CD4-positive, CD25-positive, alpha-beta regulatory T cell (primary cell): ENCODE data around the gene POU3F1. TPM values are rescaled to one million over a fixed set of nuclear protein-coding genes. Genes with fewer than 3 reads are reported as not detected.

Experiments used
- ATAC-seq, 2 donors: fragments of 150-1000 bp; cut with Tn5 transposase; one replicate each; pipeline ENCODE4 v1.10.0; 2021; ENCODE audit warnings: low read depth in 2 of 2, moderate number of reproducible peaks in 2 of 2, moderate library complexity in 1 of 2
- DNase-seq, 3 donors: peaks; one replicate each; pipeline versions ENCODE4 v3.0.0 to v3.0.0-alpha.2; 2012 to 2022; ENCODE audit warnings: mixed read lengths in 1 of 3
- H3K27ac ChIP-seq: one replicate; pipeline ENCODE4 v1.7.0; 2013; ENCODE audit warnings: mild to moderate bottlenecking, low read length; ENCODE audit not compliant: insufficient read depth, poor library complexity, severe bottlenecking
- H3K27me3 ChIP-seq: one replicate; pipeline ENCODE4 v1.7.0; 2013; ENCODE audit warnings: low read length; ENCODE audit not compliant: control insufficient read depth, insufficient read depth
- H3K36me3 ChIP-seq: one replicate; pipeline ENCODE4 v1.7.0; 2013; ENCODE audit warnings: mild to moderate bottlenecking, low read length, moderate library complexity; ENCODE audit not compliant: control insufficient read depth, insufficient read depth
- H3K4me1 ChIP-seq: 2 replicates; pipeline ENCODE4 v1.7.0; 2013; ENCODE audit warnings: mild to moderate bottlenecking, low read length; ENCODE audit not compliant: insufficient read depth, control insufficient read depth, poor library complexity, severe bottlenecking
- H3K4me3 ChIP-seq: one replicate; pipeline ENCODE4 v1.7.0; 2013; ENCODE audit warnings: low read depth, mild to moderate bottlenecking, low read length, moderate library complexity
- H3K9me3 ChIP-seq, 2 experiments: 1 replicate in 1 of 2; 2 replicates in 1 of 2; pipeline ENCODE4 v1.7.0; 2013; ENCODE audit warnings: low read length in 2 of 2, mild to moderate bottlenecking in 1 of 2, moderate library complexity in 1 of 2; ENCODE audit not compliant: control insufficient read depth in 2 of 2
- H3K27ac Mint-ChIP-seq, 3 donors: one replicate each; pipeline ENCODE4 v1.8.0; 2020 to 2022; ENCODE audit warnings: mild to moderate bottlenecking in 3 of 3, mixed read lengths in 3 of 3, moderate library complexity in 2 of 3
- H3K27me3 Mint-ChIP-seq: one replicate; pipeline ENCODE4 v1.8.0; 2022; ENCODE audit warnings: mild to moderate bottlenecking, mixed read lengths
- H3K36me3 Mint-ChIP-seq: one replicate; pipeline ENCODE4 v1.8.0; 2020; ENCODE audit warnings: mixed read lengths
- H3K4me1 Mint-ChIP-seq, 4 donors: one replicate each; pipeline ENCODE4 v1.8.0; 2020 to 2022; ENCODE audit warnings: mixed read lengths in 4 of 4, mild to moderate bottlenecking in 1 of 4
- H3K4me3 Mint-ChIP-seq, 4 donors: one replicate each; pipeline ENCODE4 v1.8.0; 2020 to 2022; ENCODE audit warnings: mild to moderate bottlenecking in 4 of 4, mixed read lengths in 4 of 4, moderate library complexity in 3 of 4
- H3K9me3 Mint-ChIP-seq, 7 donors: one replicate each; pipeline ENCODE4 v1.8.0; 2020 to 2022; ENCODE audit warnings: mixed read lengths in 7 of 7, mild to moderate bottlenecking in 3 of 7, moderate library complexity in 2 of 7
- polyA plus RNA-seq, 4 donors: library from polyadenylated mRNA; unstranded; fragments of 300-500 nt; fragmentation: Illumina TruSeq; gene quantifications; one replicate each; pipeline ENCODE4 v1.2.3, GENCODE V29; 2021
- total RNA-seq: library from RNA; stranded (reverse); gene quantifications from one replicate; pipeline ENCODE4 v1.2.3, GENCODE V29; 2022

POU3F1 gene
- total and polyA plus RNA-seq, 5 donors from 2014 or later, result 0.11 to 1.7 (median 0.36) TPM

- no peak overlapping the region for H3K27ac Mint-ChIP-seq
- no peak overlapping the region for H3K4me3 Mint-ChIP-seq
- H3K4me3 ChIP-seq, result no peak overlapping the region
- DNase-seq (no peak), ATAC-seq (no peak)
- peaks cover 0 to 10% (median 0%) of the 10 kb centered on the region in 4 donors for H3K4me1 Mint-ChIP-seq
- H3K4me1 ChIP-seq, result peaks cover 1% of the 10 kb centered on the region
- H3K9me3 ChIP-seq, result no peaks in the 10 kb centered on the region
- no peak overlapping the region for H3K27ac ChIP-seq
- no peaks in the 10 kb centered on the region for H3K36me3 ChIP-seq
- no peaks in the 10 kb centered on the region for H3K27me3 ChIP-seq
- no peaks in the 10 kb centered on the region for H3K36me3 Mint-ChIP-seq
- peaks cover 5% of the 10 kb centered on the region for H3K27me3 Mint-ChIP-seq
- peaks cover 0 to 3% (median 0%) of the 10 kb centered on the region in 7 donors for H3K9me3 Mint-ChIP-seq
Observed at GRCh38 chr1:38072858-38073257, 26.3 kb upstream of the POU3F1 start.

GRCh38 chr1:38071312-38072256 lies 25.0 kb upstream of the POU3F1 start:
- peaks cover 0 to 3% (median 0%) of the 10 kb centered on the region in 7 donors for H3K9me3 Mint-ChIP-seq
- Histone ChIP-seq H3K36me3 (no peaks in the 10 kb centered on the region), H3K9me3 (no peaks in the 10 kb centered on the region), H3K27ac (no peak overlapping the region), H3K4me3 (no peak overlapping the region), H3K27me3 (no peaks in the 10 kb centered on the region), H3K4me1 (peaks cover 4% of the 10 kb centered on the region)
- H3K4me1 Mint-ChIP-seq, result peaks cover 0 to 10% (median 0%) of the 10 kb centered on the region in 4 donors
- no peaks in the 10 kb centered on the region for H3K36me3 Mint-ChIP-seq
- no peak overlapping the region for H3K4me3 Mint-ChIP-seq
- H3K27me3 Mint-ChIP-seq, result peaks cover 5% of the 10 kb centered on the region
- H3K27ac Mint-ChIP-seq, result no peak overlapping the region
- no peak for ATAC-seq
- DNase-seq, result peak in 1 of 3 donors; percentile 34

GRCh38 chr1:38068980-38069340 lies 22.4 kb upstream of the POU3F1 start:
- no peak overlapping the region for H3K4me3 ChIP-seq
- peaks cover 0 to 3% (median 0%) of the 10 kb centered on the region in 7 donors for H3K9me3 Mint-ChIP-seq
- no peak overlapping the region for H3K27ac ChIP-seq
- no peak overlapping the region for H3K4me3 Mint-ChIP-seq
- H3K36me3 Mint-ChIP-seq, result no peaks in the 10 kb centered on the region
- ATAC-seq (no peak), DNase-seq (no peak)
- H3K27me3 Mint-ChIP-seq, result no peaks in the 10 kb centered on the region
- no peak overlapping the region for H3K27ac Mint-ChIP-seq
- no peaks in the 10 kb centered on the region for H3K27me3 ChIP-seq
- peaks cover 0 to 10% (median 0%) of the 10 kb centered on the region in 4 donors for H3K4me1 Mint-ChIP-seq
- no peaks in the 10 kb centered on the region for H3K36me3 ChIP-seq
- no peaks in the 10 kb centered on the region for H3K9me3 ChIP-seq
- peaks cover 4% of the 10 kb centered on the region for H3K4me1 ChIP-seq

GRCh38 chr1:38068220-38068979 lies 21.8 kb upstream of the POU3F1 start:
- ATAC-seq (no peak), DNase-seq (no peak)
- Mint-ChIP-seq H3K27me3 (no peaks in the 10 kb centered on the region), H3K4me3 (no peak overlapping the region), H3K36me3 (no peaks in the 10 kb centered on the region), H3K9me3 (peaks cover 0 to 3% (median 0%) of the 10 kb centered on the region in 7 donors), H3K4me1 (peaks cover 0 to 10% (median 0%) of the 10 kb centered on the region in 4 donors), H3K27ac (no peak overlapping the region)
- Histone ChIP-seq H3K27ac (no peak overlapping the region), H3K36me3 (no peaks in the 10 kb centered on the region), H3K4me1 (peaks cover 4% of the 10 kb centered on the region), H3K4me3 (no peak overlapping the region), H3K27me3 (no peaks in the 10 kb centered on the region), H3K9me3 (no peaks in the 10 kb centered on the region)

GRCh38 chr1:38064197-38064903 lies 17.8 kb upstream of the POU3F1 start:
- H3K4me3 ChIP-seq, result no peak overlapping the region
- DNase-seq, result no peak
- no peaks in the 10 kb centered on the region for H3K9me3 ChIP-seq
- H3K4me1 ChIP-seq, result peaks cover 4% of the 10 kb centered on the region
- H3K27ac Mint-ChIP-seq, result no peak overlapping the region
- H3K27me3 ChIP-seq, result no peaks in the 10 kb centered on the region
- H3K4me3 Mint-ChIP-seq, result no peak overlapping the region
- H3K27me3 Mint-ChIP-seq, result no peaks in the 10 kb centered on the region
- no peaks in the 10 kb centered on the region for H3K36me3 ChIP-seq
- no peaks in the 10 kb centered on the region for H3K4me1 Mint-ChIP-seq
- no peaks in the 10 kb centered on the region for H3K9me3 Mint-ChIP-seq
- H3K36me3 Mint-ChIP-seq, result no peaks in the 10 kb centered on the region
- ATAC-seq, result no peak
- no peak overlapping the region for H3K27ac ChIP-seq

- H3K27me3 Mint-ChIP-seq, result no peaks in the 10 kb centered on the region
- H3K4me3 ChIP-seq, result no peak overlapping the region
Observed at GRCh38 chr1:38063616-38064015, 17.0 kb upstream of the POU3F1 start.

GRCh38 chr1:38062361-38063288 lies 16.0 kb upstream of the POU3F1 start:
- H3K4me1 ChIP-seq, result peaks cover under 1% of the 10 kb centered on the region
- H3K4me3 Mint-ChIP-seq, result no peak overlapping the region
- no peaks in the 10 kb centered on the region for H3K9me3 Mint-ChIP-seq

More at GRCh38 chr1:38063616-38064015, 17.0 kb upstream of the POU3F1 start:
- no peak for DNase-seq
- Histone ChIP-seq H3K36me3 (no peaks in the 10 kb centered on the region), H3K9me3 (no peaks in the 10 kb centered on the region), H3K4me1 (peaks cover 4% of the 10 kb centered on the region), H3K27ac (no peak overlapping the region), H3K27me3 (no peaks in the 10 kb centered on the region)
- no peaks in the 10 kb centered on the region for H3K36me3 Mint-ChIP-seq
- no peaks in the 10 kb centered on the region for H3K9me3 Mint-ChIP-seq
- no peak for ATAC-seq
- no peak overlapping the region for H3K4me3 Mint-ChIP-seq
- H3K27ac Mint-ChIP-seq, result no peak overlapping the region
- H3K4me1 Mint-ChIP-seq, result no peaks in the 10 kb centered on the region

More at GRCh38 chr1:38062361-38063288, 16.0 kb upstream of the POU3F1 start:
- Mint-ChIP-seq H3K27ac (no peak overlapping the region), H3K4me1 (no peaks in the 10 kb centered on the region), H3K27me3 (no peaks in the 10 kb centered on the region), H3K36me3 (no peaks in the 10 kb centered on the region)
- no peak for ATAC-seq
- Histone ChIP-seq H3K27ac (no peak overlapping the region), H3K36me3 (no peaks in the 10 kb centered on the region), H3K9me3 (no peaks in the 10 kb centered on the region), H3K4me3 (no peak overlapping the region), H3K27me3 (no peaks in the 10 kb centered on the region)
- no peak for DNase-seq
